Measurements from ENCODE around the gene RHOC. TPM values are rescaled to one million over a fixed set of nuclear protein-coding genes. Genes with fewer than 3 reads are reported as not detected.

RHOC gene
- total RNA-seq, 1 experiment from 2014 or later = 197 TPM

- peaks cover 20% of the 10 kb centered on the region for H3K4me1 ChIP-seq (ENCODE audit: control insufficient read depth, insufficient read depth, low read length)
- no peak overlapping the region for H3K4me3 ChIP-seq (ENCODE audit: low read depth in 2 of 2, low read length in 2 of 2)
- no peak for DNase-seq (ENCODE audit: low read depth, low spot score)
- no peaks in the 10 kb centered on the region for H3K9me3 ChIP-seq (ENCODE audit: control insufficient read depth, insufficient read depth, low read depth, low read length)
- intact Hi-C loops (cut with micrococcal nuclease; ENCODE audit: unreplicated experiment) = no loop called here
- ChIA-PET CTCF (no interaction called here), POLR2A (no interaction called here)
- no peak for ATAC-seq
- no peaks in the 10 kb centered on the region for H3K27me3 ChIP-seq (ENCODE audit: control insufficient read depth, insufficient read depth, low read length)
- TF ChIP-seq SIN3A (IDR thresholded peaks at IDR 0.05; ENCODE audit: borderline replicate concordance, insufficient read depth, low read depth, low read length) (no peak), POLR2AphosphoS5 (IDR thresholded peaks at IDR 0.05; ENCODE audit: low read depth, low read length) (no peak), TCF7L2 (IDR thresholded peaks at IDR 0.05; ENCODE audit: low read depth, low read length) (no peak), CTCF (IDR thresholded peaks at IDR 0.05) (no peak), REST (IDR thresholded peaks at IDR 0.05; ENCODE audit: insufficient read depth in 1 of 2, low read depth in 2 of 2, low read length in 1 of 2) (no peak)
- no peaks in the 10 kb centered on the region; the same call in 1 of the 2 replicates for H3K36me3 ChIP-seq (ENCODE audit: control insufficient read depth, insufficient read depth, low read length)
- H3K27ac ChIP-seq (ENCODE audit: low read length) = no peak overlapping the region
- BruUV-seq (replicated peaks) = no TSS peak
- in situ Hi-C loops (cut with HindIII; ENCODE audit: low pct_unique_long_range_greater_than_20kb, low sequenced_read_pairs) = no loop called here
Observed at GRCh38 chr1:112677501-112677900, 29.4 kb downstream of the RHOC start.

- Histone ChIP-seq H3K27me3 (ENCODE audit: control insufficient read depth, insufficient read depth, low read length) (no peaks in the 10 kb centered on the region), H3K4me3 (ENCODE audit: low read depth in 2 of 2, low read length in 2 of 2) (peak overlapping the region in 1 of 2 experiments; percentile 73; a peak in 2 of 4 replicates), H3K36me3 (ENCODE audit: control insufficient read depth, insufficient read depth, low read length) (no peaks in the 10 kb centered on the region; the same call in 1 of the 2 replicates), H3K27ac (ENCODE audit: low read length) (peak overlapping the region; percentile 34; the same call in 1 of the 2 replicates), H3K4me1 (ENCODE audit: control insufficient read depth, insufficient read depth, low read length) (peaks cover 24% of the 10 kb centered on the region), H3K9me3 (ENCODE audit: control insufficient read depth, insufficient read depth, low read depth, low read length) (no peaks in the 10 kb centered on the region)
- no TSS peak for BruUV-seq (replicated peaks)
- in situ Hi-C loops (cut with HindIII; ENCODE audit: low pct_unique_long_range_greater_than_20kb, low sequenced_read_pairs) (no loop called here), intact Hi-C loops (cut with micrococcal nuclease; ENCODE audit: unreplicated experiment) (no loop called here)
- ATAC-seq = no peak
- DNase-seq (ENCODE audit: low read depth, low spot score) = no peak
- CTCF ChIA-PET = no interaction called here
- TF ChIP-seq POLR2AphosphoS5 (IDR thresholded peaks at IDR 0.05; ENCODE audit: low read depth, low read length) = no peak
- no peak for TF ChIP-seq CTCF (IDR thresholded peaks at IDR 0.05)
- no peak for TF ChIP-seq REST (IDR thresholded peaks at IDR 0.05; ENCODE audit: insufficient read depth in 1 of 2, low read depth in 2 of 2, low read length in 1 of 2)
- no peak for TF ChIP-seq TCF7L2 (IDR thresholded peaks at IDR 0.05; ENCODE audit: low read depth, low read length)
- no peak for TF ChIP-seq SIN3A (IDR thresholded peaks at IDR 0.05; ENCODE audit: borderline replicate concordance, insufficient read depth, low read depth, low read length)
- POLR2A ChIA-PET = no interaction called here
Observed at GRCh38 chr1:112676543-112676942, 30.4 kb downstream of the RHOC start.

Measured in Panc1 (cell line).